GM19238 (cell line): ENCODE results near the gene CHAF1A.

Source experiments
- DNase-seq: peaks from one replicate; pipeline ENCODE4 v3.0.0; 2011; ENCODE audit warnings: low spot score; ENCODE audit not compliant: insufficient read length

CHAF1A gene

DNA sequence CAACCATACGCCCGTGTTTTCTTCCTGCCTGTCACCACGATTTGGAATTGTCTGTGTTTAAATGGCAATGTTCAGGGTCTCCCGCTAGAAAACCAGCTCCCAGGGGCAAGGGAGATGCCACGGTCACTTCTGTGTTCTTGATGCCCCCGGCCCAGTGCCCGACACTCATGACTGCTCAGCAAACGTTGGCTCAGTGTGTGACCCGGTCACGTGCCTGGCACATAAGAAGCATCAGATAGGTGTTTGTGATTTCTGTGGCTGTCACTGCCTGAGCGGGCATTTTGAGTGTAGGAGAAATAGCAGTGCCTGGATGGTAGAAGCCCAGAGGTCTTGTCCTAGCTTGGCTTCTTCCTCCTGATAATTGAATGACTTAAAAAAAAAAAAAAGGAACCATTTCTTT is 85.1 kb downstream of the CHAF1A start:
- no peak for DNase-seq

DNA sequence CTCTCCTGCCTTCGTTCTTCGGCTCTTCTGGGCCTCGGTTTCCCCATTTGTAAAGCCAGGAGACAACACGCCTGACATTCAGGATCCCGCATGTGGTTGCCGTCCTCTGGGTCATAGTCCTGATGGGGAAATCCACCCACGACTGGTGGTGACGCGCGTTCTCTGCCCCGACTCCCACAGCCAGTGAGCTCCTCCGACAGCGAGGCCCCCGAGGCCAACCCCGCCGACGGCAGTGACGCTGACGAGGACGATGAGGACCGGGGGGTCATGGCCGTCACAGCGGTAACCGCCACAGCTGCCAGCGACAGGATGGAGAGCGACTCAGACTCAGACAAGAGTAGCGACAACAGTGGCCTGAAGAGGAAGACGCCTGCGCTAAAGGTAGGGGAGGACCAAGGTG is 86.1 kb downstream of the CHAF1A start:
- DNase-seq: no peak

DNA sequence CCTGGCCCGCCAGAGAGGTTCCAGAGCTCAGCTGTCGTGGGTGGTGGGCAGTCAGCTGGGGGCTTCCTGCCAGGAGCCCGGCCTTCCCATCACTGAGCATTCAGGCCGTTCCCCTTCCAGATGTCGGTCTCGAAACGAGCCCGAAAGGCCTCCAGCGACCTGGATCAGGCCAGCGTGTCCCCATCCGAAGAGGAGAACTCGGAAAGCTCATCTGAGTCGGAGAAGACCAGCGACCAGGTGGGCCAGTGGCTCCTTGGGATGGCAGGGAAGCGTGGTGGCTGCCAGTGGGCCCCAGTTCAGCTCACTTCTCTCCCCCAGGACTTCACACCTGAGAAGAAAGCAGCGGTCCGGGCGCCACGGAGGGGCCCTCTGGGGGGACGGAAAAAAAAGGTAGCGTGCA is 89.0 kb downstream of the CHAF1A start:
- no peak for DNase-seq

DNA sequence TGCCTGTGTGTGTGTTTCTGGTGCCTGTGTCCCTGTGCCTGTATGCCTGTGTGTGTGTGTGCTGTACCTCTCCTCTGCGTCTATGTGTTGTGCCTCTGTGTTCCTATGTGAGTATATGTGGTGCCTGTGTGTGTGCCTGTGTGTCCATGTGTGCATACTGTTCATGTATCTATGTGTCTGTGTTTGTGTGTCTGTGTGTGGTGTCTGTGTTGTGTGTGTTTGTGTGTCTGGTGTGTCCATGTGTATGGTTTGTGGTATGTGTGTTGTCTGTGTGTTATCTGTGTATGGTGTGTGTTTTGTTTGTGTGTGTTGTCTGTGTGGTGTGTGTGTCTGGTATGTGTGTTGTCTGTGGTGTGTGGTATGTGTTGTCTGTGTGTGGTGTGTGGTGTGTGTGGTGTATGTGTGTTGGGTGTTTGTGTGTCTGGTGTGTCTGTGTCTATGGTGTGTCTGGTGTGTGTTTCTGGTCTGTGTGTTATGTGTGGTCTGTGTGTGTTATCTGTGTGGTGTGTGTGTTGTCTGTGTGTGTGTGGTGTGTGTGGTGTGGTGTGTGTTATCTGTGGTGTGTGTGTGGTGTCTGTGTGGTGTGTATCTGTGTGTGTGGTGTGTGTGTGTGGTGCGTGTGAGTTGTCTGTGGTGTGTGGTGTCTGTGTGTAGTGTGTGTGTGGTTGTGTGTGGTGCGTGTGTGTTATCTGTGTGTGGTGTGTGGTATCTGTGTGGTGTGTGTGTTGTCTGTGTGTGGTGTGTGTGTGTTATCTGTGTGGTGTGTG is 90.1 kb downstream of the CHAF1A start:
- no peak for DNase-seq
